Neutrophil (primary cell): ENCODE results near the gene GBA3.

Experiments
- H3K27ac ChIP-seq: fragments of 200-600 bp; sonication (generic); 2 replicates; pipeline ENCODE4 v1.5.1; 2016; ENCODE audit warnings: mild to moderate bottlenecking, moderate library complexity
- H3K27me3 ChIP-seq: fragments of 200-600 bp; sonication (generic); 2 replicates; pipeline ENCODE4 v1.6.0; 2016; ENCODE audit warnings: mild to moderate bottlenecking
- H3K36me3 ChIP-seq: fragments of 200-600 bp; sonication (generic); 2 replicates; pipeline ENCODE4 v1.5.1; 2017
- H3K4me1 ChIP-seq, 2 experiments: fragments of 200-600 bp in 1 of 2; sonication (generic) in 1 of 2; 1 replicate in 1 of 2; 2 replicates in 1 of 2; pipeline versions ENCODE4 v1.5.1 to v1.6.1; 2013 to 2016; ENCODE audit warnings: low read depth in 1 of 2, low read length in 1 of 2, mild to moderate bottlenecking in 1 of 2, moderate library complexity in 1 of 2; ENCODE audit not compliant: control insufficient read depth in 1 of 2, insufficient read depth in 1 of 2
- H3K4me3 ChIP-seq, 2 experiments: fragments of 200-600 bp in 1 of 2; sonication (generic) in 1 of 2; 1 replicate in 1 of 2; 2 replicates in 1 of 2; pipeline ENCODE4 v1.5.1; 2013 to 2016; ENCODE audit warnings: low read depth in 1 of 2, low read length in 1 of 2, mild to moderate bottlenecking in 1 of 2, moderate library complexity in 1 of 2
- H3K9me3 ChIP-seq: fragments of 200-600 bp; sonication (generic); 2 replicates; pipeline ENCODE4 v1.5.1; 2016
- TF ChIP-seq, protein P1 (sequence below): fragments of 200-600 bp; sonication (generic); IDR thresholded peaks from 2 replicates; pipeline ENCODE4 v1.5.1; 2016; ENCODE audit warnings: antibody characterized with exemption

Gene GBA3

DNA sequence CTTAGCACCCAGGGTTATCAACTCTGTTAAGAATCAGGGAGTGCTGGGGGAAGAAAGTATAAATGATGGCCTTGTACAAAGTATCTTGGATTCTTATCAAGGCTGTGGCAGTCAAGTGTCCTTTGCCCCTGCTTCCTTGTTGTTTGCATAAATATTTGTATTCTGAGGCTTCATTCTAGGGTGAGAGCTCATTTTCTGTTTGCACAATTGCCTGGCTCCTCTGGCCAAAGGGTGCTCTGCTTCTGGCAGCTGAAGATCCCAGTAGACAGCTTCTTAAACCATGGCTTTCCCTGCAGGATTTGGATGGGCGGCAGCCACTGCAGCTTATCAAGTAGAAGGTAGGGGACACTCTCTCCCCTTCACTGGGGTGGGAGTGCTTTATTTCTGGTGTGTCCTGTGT, at the start of gene GBA3:
Gene GBA3 (plus strand): TSS at position 202 of the 400 bp plus-strand sequence.
- H3K9me3 ChIP-seq = no peaks in the 10 kb centered on the region
- TF ChIP-seq, protein P1, sequence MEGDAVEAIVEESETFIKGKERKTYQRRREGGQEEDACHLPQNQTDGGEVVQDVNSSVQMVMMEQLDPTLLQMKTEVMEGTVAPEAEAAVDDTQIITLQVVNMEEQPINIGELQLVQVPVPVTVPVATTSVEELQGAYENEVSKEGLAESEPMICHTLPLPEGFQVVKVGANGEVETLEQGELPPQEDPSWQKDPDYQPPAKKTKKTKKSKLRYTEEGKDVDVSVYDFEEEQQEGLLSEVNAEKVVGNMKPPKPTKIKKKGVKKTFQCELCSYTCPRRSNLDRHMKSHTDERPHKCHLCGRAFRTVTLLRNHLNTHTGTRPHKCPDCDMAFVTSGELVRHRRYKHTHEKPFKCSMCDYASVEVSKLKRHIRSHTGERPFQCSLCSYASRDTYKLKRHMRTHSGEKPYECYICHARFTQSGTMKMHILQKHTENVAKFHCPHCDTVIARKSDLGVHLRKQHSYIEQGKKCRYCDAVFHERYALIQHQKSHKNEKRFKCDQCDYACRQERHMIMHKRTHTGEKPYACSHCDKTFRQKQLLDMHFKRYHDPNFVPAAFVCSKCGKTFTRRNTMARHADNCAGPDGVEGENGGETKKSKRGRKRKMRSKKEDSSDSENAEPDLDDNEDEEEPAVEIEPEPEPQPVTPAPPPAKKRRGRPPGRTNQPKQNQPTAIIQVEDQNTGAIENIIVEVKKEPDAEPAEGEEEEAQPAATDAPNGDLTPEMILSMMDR = no peak
- no peak within 1 kb of the TSS for H3K27ac ChIP-seq
- H3K27me3 ChIP-seq = peaks cover 10% of the 10 kb centered on the region
- no peak within 1 kb of the TSS for H3K4me3 ChIP-seq
- no peaks in the 10 kb centered on the region for H3K36me3 ChIP-seq
- H3K4me1 ChIP-seq = peaks cover 12 to 15% of the 10 kb centered on the region in 2 experiments

DNA sequence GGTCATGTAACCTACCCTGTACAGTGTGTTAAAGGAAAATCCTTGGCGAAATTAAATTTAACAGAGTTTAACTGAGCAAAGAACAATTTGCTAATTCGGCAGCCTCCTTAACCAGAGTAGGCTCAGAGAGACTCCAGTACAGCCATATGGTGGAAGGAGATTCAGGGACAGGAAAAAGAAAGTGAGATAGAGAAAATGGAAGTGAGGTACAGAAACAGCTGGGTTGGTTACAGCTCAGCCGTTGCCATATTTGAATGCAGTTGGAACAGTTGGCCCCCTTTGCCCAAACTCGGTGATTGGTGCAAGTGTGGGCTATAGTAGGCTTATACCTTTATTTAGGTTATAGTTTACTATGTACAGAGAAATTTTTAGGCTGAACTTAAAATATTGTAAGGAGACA, 48.8 kb upstream of the GBA3 start:
- no peaks in the 10 kb centered on the region for H3K9me3 ChIP-seq
- H3K36me3 ChIP-seq = no peaks in the 10 kb centered on the region
- H3K4me1 ChIP-seq = no peaks in the 10 kb centered on the region
- H3K27ac ChIP-seq = no peak overlapping the region
- H3K4me3 ChIP-seq = no peak overlapping the region
- H3K27me3 ChIP-seq = no peaks in the 10 kb centered on the region
- TF ChIP-seq, protein P1 = no peak

DNA sequence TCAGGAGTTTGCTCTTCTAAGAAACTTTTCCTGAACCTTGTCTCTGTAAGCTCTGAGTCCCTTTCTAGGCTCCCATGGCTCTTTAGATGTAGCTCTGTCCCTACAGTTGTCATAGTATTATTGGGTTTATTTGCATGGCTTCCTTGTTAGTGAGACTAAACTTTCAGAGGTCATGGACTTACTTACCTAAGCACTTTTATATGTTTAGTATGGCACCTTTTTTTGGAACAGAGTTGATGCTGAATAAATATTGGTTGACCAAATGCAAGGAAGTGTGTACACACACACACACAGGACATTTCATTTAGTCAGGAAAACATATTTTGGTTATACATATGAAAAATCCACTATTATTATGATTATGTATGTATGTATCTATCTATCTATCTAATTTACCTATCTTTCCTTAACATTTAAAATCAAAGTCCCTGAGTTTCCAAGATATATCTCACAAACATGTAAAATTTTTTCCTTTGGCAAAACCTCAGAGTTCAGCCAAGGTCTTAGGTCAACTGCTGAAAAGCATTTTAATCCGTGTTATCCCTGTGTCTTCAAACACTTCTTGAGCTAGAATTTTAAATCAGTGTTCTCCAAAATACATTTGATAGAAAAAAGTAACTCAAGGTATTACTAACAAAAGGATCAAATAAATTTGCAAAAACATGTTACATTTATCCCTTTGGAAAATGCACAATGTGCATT, 47.1 kb upstream of the GBA3 start:
- TF ChIP-seq, protein P1 = no peak
- H3K27ac ChIP-seq = no peak overlapping the region
- no peaks in the 10 kb centered on the region for H3K4me1 ChIP-seq
- no peak overlapping the region for H3K4me3 ChIP-seq
- no peaks in the 10 kb centered on the region for H3K9me3 ChIP-seq
- H3K27me3 ChIP-seq = no peaks in the 10 kb centered on the region
- no peaks in the 10 kb centered on the region for H3K36me3 ChIP-seq

DNA sequence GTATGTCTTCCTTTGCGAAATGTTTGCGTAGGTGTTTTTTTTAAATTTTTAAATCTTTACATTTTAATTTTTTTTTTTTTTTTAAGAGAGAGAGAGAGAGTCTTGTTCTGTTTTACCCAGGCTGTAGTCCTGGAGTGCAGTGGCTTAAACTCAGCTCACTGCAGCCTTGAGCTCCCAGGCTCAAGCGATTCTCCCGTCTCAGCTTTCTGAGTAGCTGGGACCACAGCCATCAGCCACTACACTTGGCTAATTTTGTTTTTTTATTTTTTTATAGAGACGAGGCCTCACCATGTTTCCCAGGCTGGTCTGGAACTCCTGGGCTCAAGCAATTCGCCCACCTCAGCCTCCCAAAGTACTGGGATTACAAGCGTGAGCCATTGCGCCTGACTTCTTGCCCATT, 43.7 kb upstream of the GBA3 start:
- H3K36me3 ChIP-seq = no peaks in the 10 kb centered on the region
- no peak overlapping the region for H3K27ac ChIP-seq
- H3K27me3 ChIP-seq = no peaks in the 10 kb centered on the region
- H3K4me3 ChIP-seq = no peak overlapping the region
- H3K4me1 ChIP-seq = no peaks in the 10 kb centered on the region
- H3K9me3 ChIP-seq = no peaks in the 10 kb centered on the region
- TF ChIP-seq, protein P1 = no peak

DNA sequence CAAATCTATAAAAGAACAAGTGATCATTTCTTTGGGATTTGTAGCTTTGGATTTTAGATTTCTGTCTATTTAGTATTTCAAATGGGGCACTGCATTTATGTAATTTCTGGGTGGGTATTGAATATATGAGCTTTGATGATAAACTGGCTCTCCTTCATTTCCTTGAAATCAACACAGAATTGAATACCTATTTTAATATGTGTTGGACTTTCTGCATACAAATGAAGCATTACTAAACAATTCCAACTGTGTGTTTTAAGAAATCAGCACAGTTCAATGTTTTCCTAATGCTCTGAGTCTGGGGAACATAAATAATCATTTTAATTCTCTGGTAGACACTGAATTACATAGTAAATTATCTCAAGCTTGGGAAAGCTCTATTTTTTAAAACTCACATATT, 42.0 kb upstream of the GBA3 start:
- Histone ChIP-seq H3K9me3 (no peaks in the 10 kb centered on the region), H3K27me3 (no peaks in the 10 kb centered on the region), H3K4me3 (no peak overlapping the region), H3K36me3 (no peaks in the 10 kb centered on the region), H3K27ac (no peak overlapping the region), H3K4me1 (no peaks in the 10 kb centered on the region)
- TF ChIP-seq, protein P1 = no peak
